Measurements from ENCODE around the gene PDIK1L.

Gene PDIK1L

GRCh38 chr1:26158271-26158907, 46.8 kb downstream of the PDIK1L start:
- DNase-seq: no peak

GRCh38 chr1:26158908-26159742, 47.5 kb downstream of the PDIK1L start, which contains the start of gene FAM110D:
Gene FAM110D (plus strand): TSS chr1:26159079. CDS start chr1:26161292, 2,213 bp downstream.
- DNase-seq: no peak

GRCh38 chr1:26159743-26160039, 48.1 kb downstream of the PDIK1L start:
- no peak for DNase-seq

- DNase-seq: no peak
These were observed 49.1 kb downstream of the PDIK1L start for GRCh38 chr1:26160527-26161414.

- peak; percentile 45 for DNase-seq
These were observed 50.0 kb downstream of the PDIK1L start for GRCh38 chr1:26161415-26162219.

GRCh38 chr1:26162220-26162709, 50.6 kb downstream of the PDIK1L start:
- DNase-seq: no peak

GRCh38 chr1:26163684-26164035, 52.0 kb downstream of the PDIK1L start:
- DNase-seq: no peak

GRCh38 chr1:26164036-26164860, 52.6 kb downstream of the PDIK1L start:
- peak; percentile 30 for DNase-seq

GRCh38 chr1:26164861-26165842, 53.5 kb downstream of the PDIK1L start:
- no peak for DNase-seq

GRCh38 chr1:26166719-26167281, 55.2 kb downstream of the PDIK1L start:
- no peak for DNase-seq

- DNase-seq: no peak
These were observed 57.0 kb downstream of the PDIK1L start, which contains the start of gene C1orf232 for GRCh38 chr1:26168410-26169197. Gene C1orf232 (minus strand): TSS chr1:26168963. CDS start chr1:26168499, 464 bp downstream.

GRCh38 chr1:26169198-26169554, 57.6 kb downstream of the PDIK1L start:
- DNase-seq: no peak

- DNase-seq: peak; percentile 93
These were observed 58.2 kb downstream of the PDIK1L start, which contains the start of gene ZNF593 for GRCh38 chr1:26169669-26170471. Gene ZNF593 (plus strand): TSS chr1:26169908. CDS start chr1:26169984, 76 bp downstream.

- no peak for DNase-seq
These were observed 58.8 kb downstream of the PDIK1L start for GRCh38 chr1:26170472-26170821.

GRCh38 chr1:26171084-26172072, 59.8 kb downstream of the PDIK1L start, which contains the start of gene ZNF593OS:
Gene ZNF593OS (minus strand): TSS chr1:26171832. CDS start chr1:26171661, 171 bp downstream.
- DNase-seq: no peak

Data from inflammatory macrophage treated with lipopolysaccharide for 4 hours (primary cell).